Astrocyte of the spinal cord (primary cell): ENCODE measurements around the gene PCDH1.

Experiments
- DNase-seq: peaks from one replicate; pipeline ENCODE4 v3.0.0; 2011; ENCODE audit warnings: low read depth, low spot score
- H3K4me3 ChIP-seq: 2 replicates; pipeline ENCODE4 v1.5.1; 2011; ENCODE audit warnings: low read depth, mild to moderate bottlenecking, low read length, moderate library complexity
- CTCF ChIP-seq: IDR thresholded peaks from 2 replicates; pipeline ENCODE4 v1.5.1; 2012; ENCODE audit warnings: low read depth, mild to moderate bottlenecking, low read length, inconsistent platforms
- in situ Hi-C: cut with HindIII; loops from 2 replicates; pipeline ENCODE4 v1.10.0; 2017; ENCODE audit warnings: low sequenced_read_pairs

Gene PCDH1

GRCh38 chr5:141835928-141836670 is 42.1 kb downstream of the PCDH1 start:
- peak; percentile 50 for DNase-seq

DNA sequence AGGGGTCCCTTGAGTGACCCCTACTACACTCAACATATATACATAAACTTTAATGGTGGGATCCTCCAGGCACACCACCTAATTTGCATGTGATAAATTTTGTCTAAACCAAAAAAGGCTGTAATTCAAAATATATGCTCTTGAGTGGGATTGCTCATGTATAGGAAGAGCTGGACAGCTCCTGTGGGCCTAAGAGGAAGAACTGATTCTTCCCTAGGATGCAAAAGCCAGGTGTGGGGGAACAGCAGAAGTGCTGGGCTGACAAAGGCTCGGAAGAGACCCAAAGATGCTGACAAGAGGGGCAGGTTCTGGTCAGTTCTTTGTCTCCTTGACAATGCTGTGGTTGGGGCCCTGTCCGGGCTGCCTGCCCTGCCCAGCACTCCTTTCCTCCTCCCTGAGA is 43.9 kb downstream of the PCDH1 start:
- in situ Hi-C loops, result no loop called here
- TF ChIP-seq CTCF, result no peak
- DNase-seq, result no peak
- H3K4me3 ChIP-seq, result no peak overlapping the region

More at GRCh38 chr5:141835928-141836670, 42.1 kb downstream of the PCDH1 start:
- in situ Hi-C loops, result no loop called here
- no peak overlapping the region for H3K4me3 ChIP-seq
- TF ChIP-seq CTCF, result no peak

- in situ Hi-C loops, result no loop called here
- no peak overlapping the region for H3K4me3 ChIP-seq
- DNase-seq, result no peak
- TF ChIP-seq CTCF, result no peak
Observed at GRCh38 chr5:141832131-141832530, 46.1 kb downstream of the PCDH1 start.

GRCh38 chr5:141828162-141828561 is 50.0 kb downstream of the PCDH1 start:
- TF ChIP-seq CTCF, result no peak
- DNase-seq, result no peak
- H3K4me3 ChIP-seq, result no peak overlapping the region
- in situ Hi-C loops, result no loop called here

- DNase-seq, result no peak
- no peak overlapping the region for H3K4me3 ChIP-seq
- TF ChIP-seq CTCF, result no peak
- in situ Hi-C loops, result no loop called here
Observed at GRCh38 chr5:141826674-141827073, 51.5 kb downstream of the PCDH1 start.

DNA sequence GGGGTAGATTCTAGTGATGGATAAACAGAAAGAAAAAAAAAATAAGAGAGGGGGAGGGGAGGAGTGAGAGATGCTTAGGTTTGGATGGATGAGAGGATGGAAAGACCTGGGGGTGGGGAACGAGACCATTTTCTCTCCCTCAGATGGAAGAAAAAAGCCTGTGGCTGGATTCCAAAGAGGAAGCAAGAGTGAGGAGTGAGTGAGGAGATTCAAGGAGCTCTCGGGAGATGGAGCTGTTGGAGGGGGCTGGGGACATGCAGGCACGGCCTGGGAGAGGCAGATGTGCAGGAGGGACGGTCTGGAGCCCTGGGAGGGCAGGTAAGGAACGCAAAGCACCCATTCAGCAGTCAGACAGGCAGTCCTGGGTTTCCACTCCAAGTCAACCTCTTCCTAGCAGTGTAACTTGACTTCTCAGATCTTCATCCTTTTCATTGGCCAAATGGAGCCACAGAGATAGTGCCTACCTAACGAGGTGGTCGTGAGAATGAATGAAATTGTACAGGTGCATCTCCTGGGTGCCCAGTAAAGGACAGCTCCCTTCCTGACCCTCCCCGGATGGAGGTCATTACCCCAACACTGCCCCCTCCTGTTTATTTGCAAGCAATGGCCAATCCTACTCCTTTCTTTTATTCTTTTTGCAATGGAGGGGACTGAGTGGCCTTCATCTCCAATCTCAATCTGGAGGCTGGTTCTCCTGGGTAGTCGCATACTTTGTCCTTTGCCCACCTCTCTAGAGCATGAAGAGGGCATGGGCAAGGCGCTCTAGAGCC is 52.2 kb downstream of the PCDH1 start:
- in situ Hi-C loops, result no loop called here
- DNase-seq, result no peak
- peak; percentile 32 for TF ChIP-seq CTCF
- H3K4me3 ChIP-seq, result no peak overlapping the region
